GM10248 (cell line): ENCODE results near the gene PTPRR.

Experiments
- CTCF ChIA-PET: fragments of 300-600 bp; sonication (Branson Sonifier 250); formaldehyde crosslinking; extraction: SDS; loops from one replicate; lab custom pipeline; 2021; ENCODE audit warnings: antibody characterized with exemption; lab: Yijun Ruan, JAX
- POLR2A ChIA-PET: fragments of 350-650 bp; sonication (Branson Sonifier 250); formaldehyde crosslinking; extraction: SDS; loops from one replicate; lab custom pipeline; 2020; ENCODE audit warnings: antibody characterized with exemption; lab: Yijun Ruan, JAX
- DNase-seq: peaks from one replicate; pipeline ENCODE4 v3.0.0; 2012; ENCODE audit errors: extremely low spot score
- CTCF ChIP-seq: IDR thresholded peaks from 2 replicates; pipeline ENCODE4 v1.5.1; 2012; ENCODE audit warnings: mild to moderate bottlenecking, low read depth; ENCODE audit errors: extremely low read depth, missing control alignments, control extremely low read depth

PTPRR gene

GRCh38 chr12:70960484-70960883, 39.9 kb upstream of the PTPRR start:
- no peak for DNase-seq
- CTCF ChIA-PET: no interaction called here
- no peak for TF ChIP-seq CTCF
- POLR2A ChIA-PET: no interaction called here

GRCh38 chr12:70955415-70955814, 34.9 kb upstream of the PTPRR start:
- ChIA-PET POLR2A (no interaction called here), CTCF (no interaction called here)
- TF ChIP-seq CTCF: no peak
- no peak for DNase-seq

- CTCF ChIA-PET: no interaction called here
- POLR2A ChIA-PET: no interaction called here
- no peak for DNase-seq
- TF ChIP-seq CTCF: no peak
These were observed 29.9 kb upstream of the PTPRR start for GRCh38 chr12:70950451-70950850.

- no peak for TF ChIP-seq CTCF
- ChIA-PET POLR2A (no interaction called here), CTCF (no interaction called here)
- DNase-seq: no peak
These were observed 28.4 kb upstream of the PTPRR start for GRCh38 chr12:70948976-70949336.

- no peak for DNase-seq
- TF ChIP-seq CTCF: no peak
- CTCF ChIA-PET: no interaction called here
- POLR2A ChIA-PET: no interaction called here
These were observed 27.9 kb upstream of the PTPRR start for GRCh38 chr12:70948236-70948975.

- no peak for TF ChIP-seq CTCF
- DNase-seq: no peak
- ChIA-PET POLR2A (no interaction called here), CTCF (no interaction called here)
These were observed 15.8 kb upstream of the PTPRR start for GRCh38 chr12:70936203-70936813.
